Coronary artery (tissue), 2 donors: ENCODE results near the gene ZNF548.

Source experiments
- DNase-seq: peaks from one replicate; pipeline ENCODE4 v3.0.0-alpha.2; 2017; ENCODE audit warnings: low spot score
- H3K27ac ChIP-seq, 2 donors: fragments of 200-600 bp; sonication (generic); one replicate each; pipeline ENCODE4 v1.5.1; 2016 to 2019
- H3K4me3 ChIP-seq: fragments of 200-600 bp; sonication (generic); 2 replicates; pipeline ENCODE4 v1.5.1; 2016; ENCODE audit warnings: mild to moderate bottlenecking, moderate library complexity
- CTCF ChIP-seq: fragments of 200-600 bp; sonication (generic); IDR thresholded peaks from one replicate; pipeline ENCODE4 v1.5.1; 2019; ENCODE audit warnings: antibody characterized with exemption

Gene ZNF548

GRCh38 chr19:57435062-57435978, 45.7 kb downstream of the ZNF548 start, which contains the start of gene ZNF749:
ZNF749 (plus strand) TSS chr19:57435325; CDS start chr19:57435579, 254 bp downstream.
- DNase-seq, result peak; percentile 97
- TF ChIP-seq CTCF, result no peak
- H3K27ac ChIP-seq, result peak within 1 kb of the TSS; percentile 36 to 46
- H3K4me3 ChIP-seq, result peak within 1 kb of the TSS; percentile 83

GRCh38 chr19:57436417-57436816, 46.8 kb downstream of the ZNF548 start:
- DNase-seq, result no peak
- no peak for TF ChIP-seq CTCF
- Histone ChIP-seq H3K4me3 (peak overlapping the region; percentile 83), H3K27ac (no peak overlapping the region)

GRCh38 chr19:57437931-57438330, 48.3 kb downstream of the ZNF548 start:
- Histone ChIP-seq H3K27ac (no peak overlapping the region), H3K4me3 (no peak overlapping the region)
- DNase-seq, result no peak
- TF ChIP-seq CTCF, result no peak

- DNase-seq, result no peak
- Histone ChIP-seq H3K27ac (no peak overlapping the region), H3K4me3 (no peak overlapping the region)
- no peak for TF ChIP-seq CTCF
Observed at GRCh38 chr19:57438925-57439324, 49.3 kb downstream of the ZNF548 start.

GRCh38 chr19:57441979-57442752, 52.5 kb downstream of the ZNF548 start:
- no peak for DNase-seq
- no peak for TF ChIP-seq CTCF
- H3K27ac ChIP-seq, result no peak overlapping the region
- no peak overlapping the region for H3K4me3 ChIP-seq

- H3K4me3 ChIP-seq, result no peak overlapping the region
- no peak overlapping the region for H3K27ac ChIP-seq
- DNase-seq, result no peak
- no peak for TF ChIP-seq CTCF
Observed at GRCh38 chr19:57443121-57443696, 53.6 kb downstream of the ZNF548 start.
